GM12873 (cell line): ENCODE data around the gene ISCA2.

ENCODE experiments used
- TF ChIP-seq, protein P1 (sequence below): IDR thresholded peaks from 2 replicates; pipeline ENCODE4 v1.5.1; 2012; ENCODE audit warnings: low read depth, mild to moderate bottlenecking, moderate library complexity, low read length, control low read depth; ENCODE audit not compliant: insufficient read depth; ENCODE audit errors: missing control alignments

Gene ISCA2, protein sequence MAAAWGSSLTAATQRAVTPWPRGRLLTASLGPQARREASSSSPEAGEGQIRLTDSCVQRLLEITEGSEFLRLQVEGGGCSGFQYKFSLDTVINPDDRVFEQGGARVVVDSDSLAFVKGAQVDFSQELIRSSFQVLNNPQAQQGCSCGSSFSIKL

DNA sequence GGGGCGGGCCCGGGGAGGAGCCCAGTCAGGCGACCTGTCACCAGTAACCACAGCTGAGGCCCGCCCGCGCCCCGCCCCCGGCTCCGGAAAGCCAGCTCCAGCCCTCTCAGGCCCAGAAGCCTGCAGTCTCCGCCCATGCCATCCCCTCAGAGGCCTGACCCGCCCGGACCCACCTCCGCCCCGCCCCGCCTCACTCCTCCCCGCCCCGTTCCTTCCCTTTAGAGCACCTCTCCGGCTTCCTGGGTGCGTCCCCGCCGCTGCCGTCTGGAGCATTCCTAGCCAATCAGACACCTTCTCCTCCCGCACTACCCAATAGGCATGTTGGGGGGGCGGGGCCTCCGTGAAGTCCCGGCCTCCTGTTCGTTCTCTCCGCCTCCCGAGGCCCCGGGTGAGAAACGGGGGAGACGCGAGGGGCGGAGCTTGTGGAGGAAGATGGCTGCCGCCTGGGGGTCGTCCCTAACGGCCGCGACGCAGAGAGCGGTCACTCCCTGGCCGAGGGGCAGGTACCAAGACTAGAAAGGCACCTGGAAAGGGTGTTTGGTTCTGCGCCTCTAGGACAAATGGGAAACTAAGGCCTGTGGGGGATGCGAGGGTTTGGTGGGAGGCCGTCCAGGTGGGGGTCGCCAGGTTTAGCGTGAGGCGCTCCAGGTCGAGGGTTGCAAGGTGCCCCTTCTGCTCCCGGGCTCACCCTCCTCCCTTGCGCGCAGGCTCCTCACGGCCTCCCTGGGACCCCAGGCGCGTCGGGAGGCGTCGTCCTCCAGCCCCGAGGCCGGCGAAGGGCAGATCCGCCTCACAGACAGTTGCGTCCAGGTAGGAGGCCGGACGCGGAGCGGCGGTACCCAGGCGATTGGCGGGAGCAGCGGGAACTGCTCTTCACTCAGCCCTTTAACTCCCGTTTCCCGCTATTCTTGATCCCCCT lies at the start of gene ISCA2:
TSS of gene ISCA2 (plus strand) at position 423 of the 919 bp plus-strand sequence. CDS start at position 433, 10 bp downstream.
- TF ChIP-seq, protein P1, sequence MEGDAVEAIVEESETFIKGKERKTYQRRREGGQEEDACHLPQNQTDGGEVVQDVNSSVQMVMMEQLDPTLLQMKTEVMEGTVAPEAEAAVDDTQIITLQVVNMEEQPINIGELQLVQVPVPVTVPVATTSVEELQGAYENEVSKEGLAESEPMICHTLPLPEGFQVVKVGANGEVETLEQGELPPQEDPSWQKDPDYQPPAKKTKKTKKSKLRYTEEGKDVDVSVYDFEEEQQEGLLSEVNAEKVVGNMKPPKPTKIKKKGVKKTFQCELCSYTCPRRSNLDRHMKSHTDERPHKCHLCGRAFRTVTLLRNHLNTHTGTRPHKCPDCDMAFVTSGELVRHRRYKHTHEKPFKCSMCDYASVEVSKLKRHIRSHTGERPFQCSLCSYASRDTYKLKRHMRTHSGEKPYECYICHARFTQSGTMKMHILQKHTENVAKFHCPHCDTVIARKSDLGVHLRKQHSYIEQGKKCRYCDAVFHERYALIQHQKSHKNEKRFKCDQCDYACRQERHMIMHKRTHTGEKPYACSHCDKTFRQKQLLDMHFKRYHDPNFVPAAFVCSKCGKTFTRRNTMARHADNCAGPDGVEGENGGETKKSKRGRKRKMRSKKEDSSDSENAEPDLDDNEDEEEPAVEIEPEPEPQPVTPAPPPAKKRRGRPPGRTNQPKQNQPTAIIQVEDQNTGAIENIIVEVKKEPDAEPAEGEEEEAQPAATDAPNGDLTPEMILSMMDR: no peak

DNA sequence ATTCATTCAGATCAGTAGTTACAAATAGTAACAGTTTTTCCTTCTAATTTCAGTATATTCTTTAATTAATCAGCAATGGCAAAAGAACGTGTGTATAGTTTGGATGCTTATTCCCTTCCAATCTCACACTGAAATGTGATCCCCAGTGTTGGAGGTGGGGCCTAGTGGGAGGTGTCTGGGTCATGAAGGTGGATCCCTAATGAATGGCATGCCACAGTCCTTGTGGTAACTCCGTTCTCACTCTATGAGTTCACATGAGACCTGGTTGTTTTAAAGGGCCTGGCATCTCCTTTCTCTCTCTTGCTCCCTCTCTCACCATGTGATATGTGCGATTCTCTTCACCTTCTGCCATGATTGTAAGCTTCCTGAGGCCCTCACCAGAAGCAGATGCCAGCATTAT lies 48.7 kb upstream of the ISCA2 start:
- TF ChIP-seq, protein P1: no peak

DNA sequence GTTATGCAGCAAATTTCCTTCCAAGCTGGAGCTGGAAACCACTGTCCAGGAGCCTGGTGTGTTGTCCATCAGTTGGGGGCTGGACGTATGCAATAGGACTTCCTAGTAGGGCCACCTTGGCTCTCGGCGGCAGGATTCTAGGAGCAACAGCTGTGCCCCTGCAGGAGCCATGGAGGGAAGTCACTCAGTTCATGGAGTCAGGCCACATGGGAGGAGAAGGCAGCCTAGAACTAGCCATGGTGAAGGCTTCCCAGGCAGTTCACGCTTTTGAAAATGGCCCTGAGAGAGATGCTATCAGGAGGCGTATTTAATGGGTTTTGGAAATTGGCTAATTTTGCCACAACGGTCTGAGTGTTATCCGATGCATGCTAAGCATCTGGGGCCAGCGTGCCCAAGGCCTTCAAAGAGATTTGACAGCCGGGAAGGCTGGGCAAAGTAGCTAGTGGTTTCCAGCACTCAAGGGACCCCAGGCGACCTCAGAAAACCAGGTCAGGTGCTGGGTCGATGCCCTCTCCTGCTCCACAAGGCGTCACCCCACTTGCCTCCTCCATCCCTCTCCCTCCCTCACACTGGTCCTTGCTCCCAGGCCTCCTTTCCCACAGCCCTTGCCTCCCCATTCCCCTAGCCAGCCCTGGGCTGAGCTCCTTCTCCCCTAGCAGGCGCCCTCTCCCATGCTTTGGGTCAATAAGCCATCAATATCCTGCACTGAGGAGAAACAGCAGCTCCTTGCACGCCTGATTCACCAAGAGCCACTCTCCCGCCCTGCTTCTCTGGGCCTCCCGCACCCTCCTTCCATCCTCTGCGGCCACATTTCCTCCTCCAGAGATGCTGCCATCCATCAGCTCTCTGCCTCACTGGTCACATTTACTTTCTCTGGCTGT lies 36.6 kb upstream of the ISCA2 start:
- TF ChIP-seq, protein P1: no peak

DNA sequence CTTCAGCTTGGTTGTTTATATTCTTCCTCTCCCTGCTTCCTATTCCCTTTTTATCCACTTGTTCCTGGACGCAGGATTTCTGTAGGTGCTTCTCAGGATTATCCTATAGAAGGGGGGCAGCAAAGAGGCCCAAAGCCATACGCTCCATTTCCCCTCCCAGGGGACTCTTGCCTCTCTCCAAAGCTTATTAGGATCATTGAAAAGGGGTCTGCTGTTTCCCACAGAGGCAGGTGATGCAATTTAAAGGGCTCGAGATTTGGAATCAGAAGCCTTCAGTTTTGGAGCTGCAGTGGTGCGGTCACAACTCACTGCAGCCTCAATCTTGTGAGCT lies 36.0 kb upstream of the ISCA2 start:
- TF ChIP-seq, protein P1: no peak

DNA sequence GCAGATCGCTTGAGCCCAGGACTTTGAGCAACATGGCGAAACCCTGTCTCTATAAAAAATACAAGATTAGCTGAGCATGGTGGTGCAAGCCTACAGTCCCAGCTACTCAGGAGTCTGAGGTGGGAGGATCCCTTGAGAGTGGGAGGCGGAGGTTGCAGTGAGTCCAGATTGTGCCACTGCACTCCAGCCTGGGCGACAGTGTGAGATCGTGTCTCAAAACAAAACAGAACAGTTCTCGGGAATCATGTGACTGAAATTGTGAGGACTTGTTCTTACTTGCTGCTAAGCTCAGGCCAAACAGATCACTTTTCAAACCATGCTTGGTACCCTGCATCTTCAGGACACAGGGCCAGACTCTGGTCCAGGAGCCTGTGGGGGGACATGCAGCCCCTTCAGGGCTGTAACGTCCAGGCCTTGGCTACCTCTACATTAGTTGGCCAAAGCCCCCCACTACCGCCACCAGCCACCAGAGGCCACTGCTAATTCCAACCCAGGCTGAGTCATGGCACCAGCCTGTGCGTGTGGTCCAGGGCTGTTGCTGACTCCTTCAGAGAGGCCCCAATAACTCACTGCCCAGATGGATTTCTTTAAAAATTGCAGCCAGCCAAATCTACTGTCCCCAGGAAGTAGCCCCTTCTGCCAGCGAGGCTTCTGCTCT lies 34.1 kb upstream of the ISCA2 start:
- TF ChIP-seq, protein P1: peak; percentile 78

DNA sequence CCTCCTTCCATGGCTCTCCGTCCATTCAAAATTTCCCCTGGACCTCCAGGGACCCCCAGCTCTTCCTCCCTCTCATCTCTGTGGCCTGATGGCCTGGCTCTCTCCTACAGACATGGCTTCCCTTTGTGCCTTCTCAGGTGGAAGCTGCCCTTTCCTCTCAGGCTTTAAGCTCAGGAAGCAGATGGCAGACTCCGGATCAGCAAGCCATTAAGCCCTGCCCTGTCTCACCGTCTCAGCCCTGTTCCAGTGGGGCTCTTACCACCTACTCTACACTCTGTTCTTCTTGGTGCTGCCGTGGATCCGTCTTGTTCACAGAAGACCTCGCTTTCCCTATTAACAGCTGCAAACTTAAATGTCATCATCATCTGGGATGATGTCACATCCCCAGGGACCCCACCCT lies 33.6 kb upstream of the ISCA2 start:
- TF ChIP-seq, protein P1: no peak
